SK-N-SH treated with all-trans-retinoic acid at 6 μM for 48 hours (cell line): Measurements from ENCODE around the gene ZFYVE28.

ENCODE experiments used
- ATAC-seq: fragments of 200-7000 bp; cut with Tn5 transposase; 3 replicates; pipeline ENCODE4 v1.9.1; 2020; ENCODE audit warnings: mild to moderate bottlenecking, moderate library complexity
- ARNTL ChIP-seq: fragments of 450-650 bp; formaldehyde crosslinking; IDR thresholded peaks from 2 replicates; pipeline ENCODE4 v1.5.0; 2020; ENCODE audit warnings: low read depth, mild to moderate bottlenecking, moderate library complexity, borderline replicate concordance
- BACH2 ChIP-seq: fragments of 250-450 bp; sonication (Bioruptor Pico); IDR thresholded peaks from 2 replicates; pipeline ENCODE4 v1.9.0; 2021; ENCODE audit warnings: mild to moderate bottlenecking, borderline replicate concordance
- CSDC2 ChIP-seq: fragments of 250-450 bp; sonication (Bioruptor Pico); IDR thresholded peaks from 2 replicates; pipeline ENCODE4 v1.5.0; 2020; ENCODE audit warnings: mild to moderate bottlenecking, moderate library complexity
- ESRRG ChIP-seq: fragments of 250-450 bp; sonication (Bioruptor Pico); IDR thresholded peaks from 2 replicates; pipeline ENCODE4 v1.6.1; 2021; ENCODE audit warnings: mild to moderate bottlenecking
- GLIS3 ChIP-seq: fragments of 250-450 bp; sonication (Bioruptor Pico); IDR thresholded peaks from 2 replicates; pipeline ENCODE4 v1.5.0; 2020; ENCODE audit warnings: mild to moderate bottlenecking, moderate library complexity
- ISL1 ChIP-seq: fragments of 250-450 bp; sonication (Bioruptor Pico); IDR thresholded peaks from 2 replicates; pipeline ENCODE4 v2.1.2; 2022; ENCODE audit warnings: mild to moderate bottlenecking, moderate library complexity
- PPARA ChIP-seq: fragments of 250-450 bp; sonication (Bioruptor Pico); IDR thresholded peaks from 2 replicates; pipeline ENCODE4 v1.5.0; 2020; ENCODE audit warnings: mild to moderate bottlenecking, borderline replicate concordance
- RARB ChIP-seq: fragments of 250-450 bp; sonication (Bioruptor Pico); IDR thresholded peaks from 2 replicates; pipeline ENCODE4 v1.8.0; 2021; ENCODE audit warnings: mild to moderate bottlenecking, moderate library complexity
- SNAI2 ChIP-seq: fragments of 250-450 bp; sonication (Bioruptor Pico); IDR thresholded peaks from 2 replicates; pipeline ENCODE4 v1.5.0; 2020; ENCODE audit warnings: mild to moderate bottlenecking, moderate library complexity
- TCF4 ChIP-seq: fragments of 250-450 bp; sonication (Bioruptor Pico); IDR thresholded peaks from 2 replicates; pipeline ENCODE4 v1.8.0; 2021; ENCODE audit warnings: mild to moderate bottlenecking, moderate library complexity, borderline replicate concordance
- TOX ChIP-seq: fragments of 250-450 bp; sonication (Bioruptor Pico); IDR thresholded peaks from 2 replicates; pipeline ENCODE4 v1.8.0; 2021; ENCODE audit warnings: mild to moderate bottlenecking, moderate library complexity, borderline replicate concordance
- ZC3H10 ChIP-seq: fragments of 250-450 bp; sonication (Bioruptor Pico); IDR thresholded peaks from 2 replicates; pipeline ENCODE4 v1.5.1; 2021; ENCODE audit warnings: mild to moderate bottlenecking, moderate library complexity
- ZFP3 ChIP-seq: fragments of 250-450 bp; sonication (Bioruptor Pico); IDR thresholded peaks from 2 replicates; pipeline ENCODE4 v1.5.0; 2020; ENCODE audit warnings: mild to moderate bottlenecking, moderate library complexity
- ZFP30 ChIP-seq: fragments of 450-650 bp; formaldehyde crosslinking; IDR thresholded peaks from 2 replicates; pipeline ENCODE4 v1.5.0; 2022; ENCODE audit warnings: mild to moderate bottlenecking, moderate library complexity
- ZNF70 ChIP-seq: fragments of 450-650 bp; formaldehyde crosslinking; IDR thresholded peaks from 2 replicates; pipeline ENCODE4 v1.5.0; 2020; ENCODE audit warnings: mild to moderate bottlenecking, moderate library complexity
- TF ChIP-seq, protein P1 (sequence below): fragments of 250-450 bp; sonication (Bioruptor Pico); IDR thresholded peaks from 2 replicates; pipeline ENCODE4 v1.8.0; 2021; ENCODE audit warnings: low read depth, mild to moderate bottlenecking, moderate library complexity, borderline replicate concordance
- TF ChIP-seq, protein P2 (sequence below): fragments of 250-450 bp; sonication (Bioruptor Pico); IDR thresholded peaks from 2 replicates; pipeline ENCODE4 v1.5.1; 2020; ENCODE audit warnings: low read depth, mild to moderate bottlenecking, moderate library complexity
- TF ChIP-seq, protein P3 (sequence below): fragments of 250-450 bp; sonication (Bioruptor Pico); IDR thresholded peaks from 2 replicates; pipeline ENCODE4 v1.8.0; 2020; ENCODE audit warnings: mild to moderate bottlenecking, moderate library complexity, borderline replicate concordance
- TF ChIP-seq, protein P4 (sequence below): fragments of 250-450 bp; sonication (Bioruptor Pico); IDR thresholded peaks from 2 replicates; pipeline ENCODE4 v1.5.1; 2021; ENCODE audit warnings: mild to moderate bottlenecking, moderate library complexity

ZFYVE28 gene

DNA sequence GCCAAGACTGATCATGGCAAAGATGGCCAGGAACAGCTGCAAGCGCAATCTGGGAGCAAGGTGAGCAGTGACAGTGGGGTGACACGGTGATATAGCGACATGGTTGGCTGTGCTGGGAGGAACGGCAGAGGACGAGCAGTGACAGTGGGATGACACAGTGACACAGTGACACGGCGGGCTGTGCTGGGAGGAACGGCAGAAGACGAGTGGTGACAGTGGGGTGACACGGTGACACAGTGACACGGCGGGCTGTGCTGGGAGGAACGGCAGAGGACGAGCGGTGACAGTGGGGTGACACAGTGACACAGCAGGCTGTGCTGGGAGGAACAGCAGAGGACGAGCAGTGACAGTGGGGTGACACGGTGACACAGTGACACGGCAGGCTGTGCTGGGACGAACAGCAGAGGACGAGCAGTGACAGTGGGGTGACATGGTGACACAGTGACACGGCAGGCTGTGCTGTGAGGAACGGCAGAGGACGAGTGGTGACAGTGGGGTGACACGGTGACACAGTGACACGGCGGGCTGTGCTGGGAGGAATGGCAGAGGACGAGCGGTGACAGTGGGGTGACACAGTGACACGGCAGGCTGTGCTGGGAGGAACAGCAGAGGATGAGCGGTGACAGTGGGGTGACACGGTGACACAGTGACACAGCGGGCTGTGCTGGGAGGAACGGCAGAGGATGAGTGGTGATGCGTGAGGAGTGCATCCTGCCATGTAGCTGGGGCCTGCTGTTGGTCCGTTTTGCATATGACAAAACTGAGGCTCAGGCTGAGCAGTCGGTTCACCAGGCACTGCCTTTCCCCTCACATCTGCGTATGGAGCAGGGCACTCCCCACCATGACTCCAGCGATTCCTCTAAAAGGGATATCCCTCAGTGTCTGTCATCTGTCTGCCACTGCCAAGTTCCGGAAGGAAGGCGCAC is 120.6 kb downstream of the ZFYVE28 start:
- ATAC-seq = no peak
- TF ChIP-seq ZFP3 (CRISPR knock-in tag) = no peak
- no peak for TF ChIP-seq ZFP30 (CRISPR knock-in tag)
- TF ChIP-seq RARB (CRISPR knock-in tag) = no peak

DNA sequence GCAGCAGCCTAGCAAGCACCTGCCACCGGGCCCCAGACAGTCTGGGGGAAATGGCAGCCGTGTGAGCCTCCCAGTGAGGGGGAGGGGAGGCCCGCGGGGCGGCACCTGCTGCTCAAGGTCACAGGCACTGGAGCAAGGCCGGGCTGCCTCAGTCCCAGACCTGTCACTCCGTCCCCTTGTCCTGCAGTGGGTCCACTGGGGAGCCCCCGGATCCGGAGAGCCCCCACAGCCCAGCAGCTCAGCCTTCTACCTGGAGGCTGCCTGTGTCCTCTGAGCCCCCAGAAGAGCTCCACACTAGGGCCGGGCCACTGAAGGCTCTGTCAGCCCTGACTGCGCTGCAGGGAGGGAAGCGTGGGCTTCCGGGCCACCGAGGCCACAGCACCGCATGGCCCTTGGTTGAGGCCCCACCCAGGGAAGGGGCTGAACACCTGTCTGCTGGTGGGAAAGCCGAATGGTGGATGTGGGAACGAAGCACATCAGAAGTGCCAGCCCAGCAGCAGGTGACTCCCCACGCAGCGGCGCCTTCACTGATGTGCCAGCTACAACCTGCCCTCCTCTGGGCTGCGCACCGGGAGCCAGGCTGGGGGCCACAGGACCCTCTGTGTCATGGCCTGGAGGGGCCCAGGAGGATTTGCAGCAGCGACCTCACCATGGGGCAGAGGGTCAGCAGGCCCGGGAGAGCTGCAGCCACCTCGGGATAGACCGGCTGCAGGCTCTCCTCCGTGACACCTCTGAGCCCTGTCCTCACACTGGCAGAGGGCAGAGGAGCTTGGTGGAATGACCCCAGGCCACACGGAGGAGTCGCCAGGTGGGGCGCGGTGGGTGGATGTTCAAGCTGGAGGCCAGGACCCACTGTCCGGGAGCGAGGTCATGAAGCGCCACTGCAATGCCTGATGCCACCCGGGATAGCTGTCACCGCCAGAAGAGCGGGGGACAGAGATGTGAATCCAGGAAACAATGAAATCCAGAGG is 121.5 kb downstream of the ZFYVE28 start:
- no peak for ATAC-seq
- TF ChIP-seq, protein P1, sequence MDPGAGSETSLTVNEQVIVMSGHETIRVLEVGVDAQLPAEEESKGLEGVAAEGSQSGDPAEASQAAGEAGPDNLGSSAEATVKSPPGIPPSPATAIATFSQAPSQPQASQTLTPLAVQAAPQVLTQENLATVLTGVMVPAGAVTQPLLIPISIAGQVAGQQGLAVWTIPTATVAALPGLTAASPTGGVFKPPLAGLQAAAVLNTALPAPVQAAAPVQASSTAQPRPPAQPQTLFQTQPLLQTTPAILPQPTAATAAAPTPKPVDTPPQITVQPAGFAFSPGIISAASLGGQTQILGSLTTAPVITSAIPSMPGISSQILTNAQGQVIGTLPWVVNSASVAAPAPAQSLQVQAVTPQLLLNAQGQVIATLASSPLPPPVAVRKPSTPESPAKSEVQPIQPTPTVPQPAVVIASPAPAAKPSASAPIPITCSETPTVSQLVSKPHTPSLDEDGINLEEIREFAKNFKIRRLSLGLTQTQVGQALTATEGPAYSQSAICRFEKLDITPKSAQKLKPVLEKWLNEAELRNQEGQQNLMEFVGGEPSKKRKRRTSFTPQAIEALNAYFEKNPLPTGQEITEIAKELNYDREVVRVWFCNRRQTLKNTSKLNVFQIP (CRISPR knock-in tag) = no peak
- TF ChIP-seq GLIS3 (CRISPR knock-in tag) (no peak), TOX (CRISPR knock-in tag) (no peak), SNAI2 (CRISPR knock-in tag) (no peak), TCF4 (CRISPR knock-in tag) (no peak), RARB (CRISPR knock-in tag) (no peak), ISL1 (no peak), ZC3H10 (CRISPR knock-in tag) (no peak), ARNTL (CRISPR knock-in tag) (no peak), PPARA (no peak), ZFP30 (CRISPR knock-in tag) (no peak), ZFP3 (CRISPR knock-in tag) (no peak)
- TF ChIP-seq, protein P2, sequence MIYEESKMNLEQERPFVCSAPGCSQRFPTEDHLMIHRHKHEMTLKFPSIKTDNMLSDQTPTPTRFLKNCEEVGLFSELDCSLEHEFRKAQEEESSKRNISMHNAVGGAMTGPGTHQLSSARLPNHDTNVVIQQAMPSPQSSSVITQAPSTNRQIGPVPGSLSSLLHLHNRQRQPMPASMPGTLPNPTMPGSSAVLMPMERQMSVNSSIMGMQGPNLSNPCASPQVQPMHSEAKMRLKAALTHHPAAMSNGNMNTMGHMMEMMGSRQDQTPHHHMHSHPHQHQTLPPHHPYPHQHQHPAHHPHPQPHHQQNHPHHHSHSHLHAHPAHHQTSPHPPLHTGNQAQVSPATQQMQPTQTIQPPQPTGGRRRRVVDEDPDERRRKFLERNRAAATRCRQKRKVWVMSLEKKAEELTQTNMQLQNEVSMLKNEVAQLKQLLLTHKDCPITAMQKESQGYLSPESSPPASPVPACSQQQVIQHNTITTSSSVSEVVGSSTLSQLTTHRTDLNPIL = no peak
- TF ChIP-seq, protein P3, sequence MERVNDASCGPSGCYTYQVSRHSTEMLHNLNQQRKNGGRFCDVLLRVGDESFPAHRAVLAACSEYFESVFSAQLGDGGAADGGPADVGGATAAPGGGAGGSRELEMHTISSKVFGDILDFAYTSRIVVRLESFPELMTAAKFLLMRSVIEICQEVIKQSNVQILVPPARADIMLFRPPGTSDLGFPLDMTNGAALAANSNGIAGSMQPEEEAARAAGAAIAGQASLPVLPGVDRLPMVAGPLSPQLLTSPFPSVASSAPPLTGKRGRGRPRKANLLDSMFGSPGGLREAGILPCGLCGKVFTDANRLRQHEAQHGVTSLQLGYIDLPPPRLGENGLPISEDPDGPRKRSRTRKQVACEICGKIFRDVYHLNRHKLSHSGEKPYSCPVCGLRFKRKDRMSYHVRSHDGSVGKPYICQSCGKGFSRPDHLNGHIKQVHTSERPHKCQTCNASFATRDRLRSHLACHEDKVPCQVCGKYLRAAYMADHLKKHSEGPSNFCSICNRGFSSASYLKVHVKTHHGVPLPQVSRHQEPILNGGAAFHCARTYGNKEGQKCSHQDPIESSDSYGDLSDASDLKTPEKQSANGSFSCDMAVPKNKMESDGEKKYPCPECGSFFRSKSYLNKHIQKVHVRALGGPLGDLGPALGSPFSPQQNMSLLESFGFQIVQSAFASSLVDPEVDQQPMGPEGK = no peak

DNA sequence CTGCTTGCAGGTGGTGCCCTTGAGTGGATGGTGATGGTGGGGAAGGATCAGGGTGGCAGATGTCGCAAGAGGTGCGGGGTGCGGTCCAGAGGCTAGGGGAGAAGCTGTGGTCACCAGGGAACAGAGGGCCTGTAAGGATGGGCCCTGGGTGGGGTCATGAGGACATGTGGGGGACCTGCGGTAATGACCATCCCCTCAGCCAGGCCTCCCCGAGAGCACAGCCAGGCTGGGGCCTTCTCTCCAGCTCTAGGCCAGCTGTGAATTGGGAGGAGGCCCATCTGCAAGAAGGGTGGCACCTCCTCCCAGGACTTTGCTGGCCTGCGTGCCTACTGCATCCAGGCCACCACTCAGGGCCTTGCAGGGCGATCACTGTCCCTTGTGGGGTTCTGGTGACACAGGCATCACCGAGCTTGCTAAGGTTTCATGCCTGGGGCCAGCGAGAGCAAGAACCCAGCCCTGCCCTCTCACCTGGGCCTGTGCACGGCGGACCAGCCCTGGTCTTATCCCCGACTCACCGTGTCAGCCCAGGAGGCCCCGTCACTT is 122.5 kb downstream of the ZFYVE28 start:
- TF ChIP-seq ESRRG (CRISPR knock-in tag) = no peak
- TF ChIP-seq, protein P1 (CRISPR knock-in tag) = no peak
- no peak for TF ChIP-seq ARNTL (CRISPR knock-in tag)
- no peak for TF ChIP-seq GLIS3 (CRISPR knock-in tag)
- ATAC-seq = no peak

DNA sequence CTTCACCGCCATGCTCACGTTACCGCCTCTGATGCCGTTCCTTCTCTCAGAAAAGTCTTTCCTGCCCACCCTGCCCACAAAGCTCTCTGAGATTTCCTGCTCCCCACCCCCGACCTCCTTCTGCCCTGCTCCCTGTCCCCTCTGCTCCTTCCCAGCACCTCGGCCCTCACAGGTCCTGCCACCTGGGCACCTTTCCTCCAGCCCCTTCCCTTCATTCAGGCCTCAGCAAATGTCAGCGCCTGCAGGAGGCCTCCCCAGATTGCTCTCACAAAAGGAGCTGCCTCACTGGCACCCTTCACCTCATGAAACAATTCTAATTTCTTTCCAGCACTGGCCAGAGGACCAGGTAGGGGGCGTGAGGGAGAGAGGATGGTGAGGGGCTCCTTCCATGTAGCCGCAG is 122.9 kb downstream of the ZFYVE28 start:
- TF ChIP-seq RARB (CRISPR knock-in tag) (no peak), GLIS3 (CRISPR knock-in tag) (no peak), ZC3H10 (CRISPR knock-in tag) (no peak), ZFP3 (CRISPR knock-in tag) (no peak), TCF4 (CRISPR knock-in tag) (no peak), ZFP30 (CRISPR knock-in tag) (no peak), ZNF70 (CRISPR knock-in tag) (no peak), ESRRG (CRISPR knock-in tag) (no peak), PPARA (no peak), CSDC2 (CRISPR knock-in tag) (no peak), BACH2 (no peak)
- TF ChIP-seq, protein P1 (CRISPR knock-in tag) = no peak
- TF ChIP-seq, protein P4, sequence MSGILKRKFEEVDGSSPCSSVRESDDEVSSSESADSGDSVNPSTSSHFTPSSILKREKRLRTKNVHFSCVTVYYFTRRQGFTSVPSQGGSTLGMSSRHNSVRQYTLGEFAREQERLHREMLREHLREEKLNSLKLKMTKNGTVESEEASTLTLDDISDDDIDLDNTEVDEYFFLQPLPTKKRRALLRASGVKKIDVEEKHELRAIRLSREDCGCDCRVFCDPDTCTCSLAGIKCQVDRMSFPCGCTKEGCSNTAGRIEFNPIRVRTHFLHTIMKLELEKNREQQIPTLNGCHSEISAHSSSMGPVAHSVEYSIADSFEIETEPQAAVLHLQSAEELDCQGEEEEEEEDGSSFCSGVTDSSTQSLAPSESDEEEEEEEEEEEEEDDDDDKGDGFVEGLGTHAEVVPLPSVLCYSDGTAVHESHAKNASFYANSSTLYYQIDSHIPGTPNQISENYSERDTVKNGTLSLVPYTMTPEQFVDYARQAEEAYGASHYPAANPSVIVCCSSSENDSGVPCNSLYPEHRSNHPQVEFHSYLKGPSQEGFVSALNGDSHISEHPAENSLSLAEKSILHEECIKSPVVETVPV (CRISPR knock-in tag) = no peak
- no peak for ATAC-seq
